Effector memory CD4-positive, alpha-beta T cell (primary cell): ENCODE measurements around the gene SENP2.
A peak's percentile ranks its signal among the peaks of the same experiment; 100 is the strongest.
"Not testable (repeated sequence)": the region's sequence is repeated elsewhere in the genome, so short reads cannot be mapped to it uniquely, and the experiment has no call there.

Source experiments
- DNase-seq, 3 donors: peaks; one replicate each; pipeline ENCODE4 v3.0.0-alpha.2; 2020
- H3K27ac ChIP-seq: 2 replicates; pipeline ENCODE4 v1.7.0; 2013; ENCODE audit warnings: mild to moderate bottlenecking, low read length, moderate library complexity; ENCODE audit not compliant: insufficient read depth, poor library complexity, severe bottlenecking
- H3K27me3 ChIP-seq: replicated peaks from 2 replicates; pipeline ENCODE4 v1.7.0; 2013; ENCODE audit warnings: mild to moderate bottlenecking, low read length; ENCODE audit not compliant: insufficient read depth, control insufficient read depth, poor library complexity, severe bottlenecking
- H3K36me3 ChIP-seq: 2 replicates; pipeline ENCODE4 v1.7.0; 2013; ENCODE audit warnings: mild to moderate bottlenecking, low read length, moderate library complexity; ENCODE audit not compliant: control insufficient read depth, insufficient read depth
- H3K4me1 ChIP-seq: 2 replicates; pipeline ENCODE4 v1.7.0; 2013; ENCODE audit warnings: low read length, mild to moderate bottlenecking; ENCODE audit not compliant: control insufficient read depth, insufficient read depth, poor library complexity, severe bottlenecking
- H3K4me3 ChIP-seq: 2 replicates; pipeline ENCODE4 v1.7.0; 2013; ENCODE audit warnings: low read length, low read depth, mild to moderate bottlenecking; ENCODE audit not compliant: insufficient read depth, poor library complexity, severe bottlenecking
- H3K9me3 ChIP-seq: 2 replicates; pipeline ENCODE4 v1.7.0; 2013; ENCODE audit warnings: mild to moderate bottlenecking, low read length, moderate library complexity; ENCODE audit not compliant: control insufficient read depth

The SENP2 gene

DNA sequence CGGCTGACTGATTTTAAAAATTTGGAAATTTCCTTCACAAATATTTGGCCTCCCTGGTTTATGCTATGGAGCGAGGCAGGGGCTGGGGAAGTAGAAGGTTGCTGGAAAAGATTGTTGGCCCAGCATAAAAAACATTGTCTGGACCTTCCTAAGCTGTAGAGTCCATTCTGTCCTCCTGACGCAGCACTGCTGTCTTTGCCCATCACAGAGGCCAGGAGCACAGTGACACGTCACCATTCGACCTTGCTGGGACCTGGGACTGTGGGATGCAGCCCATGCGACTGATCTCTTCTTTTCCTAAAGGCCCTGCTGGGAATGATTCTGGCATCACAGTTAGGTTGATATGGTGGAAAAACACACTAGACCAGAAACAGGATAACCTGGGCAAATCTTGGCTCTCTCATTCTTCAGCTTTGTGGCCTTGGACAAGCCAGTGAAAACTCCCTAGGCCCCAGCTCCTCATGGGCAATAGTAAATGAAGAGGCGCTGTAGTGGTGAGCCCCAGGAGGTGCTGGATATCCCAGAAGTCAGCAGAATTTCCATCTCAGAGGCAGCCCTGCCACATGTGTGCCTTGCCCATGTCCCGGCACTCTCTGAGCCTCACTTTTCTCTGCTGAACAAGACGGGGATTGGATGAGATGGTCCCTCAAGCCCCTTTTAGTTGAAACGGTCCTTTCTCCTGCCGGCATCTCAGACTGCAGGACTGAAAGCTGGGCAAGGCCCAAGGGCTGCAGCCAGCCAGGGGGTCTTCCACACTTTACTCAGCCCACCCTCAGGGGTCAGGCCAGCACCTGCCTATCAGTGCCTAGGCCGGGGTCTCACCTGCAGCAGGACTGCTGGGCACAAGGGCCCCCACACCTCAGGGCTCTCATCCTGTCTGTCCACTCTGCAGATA, 69.6 kb downstream of the SENP2 start:
- no peak overlapping the region for H3K4me3 ChIP-seq
- no peaks in the 10 kb centered on the region for H3K27me3 ChIP-seq
- no peak overlapping the region for H3K27ac ChIP-seq
- H3K36me3 ChIP-seq, result no peaks in the 10 kb centered on the region
- H3K4me1 ChIP-seq, result no peaks in the 10 kb centered on the region
- H3K9me3 ChIP-seq, result no peaks in the 10 kb centered on the region
- no peak for DNase-seq

DNA sequence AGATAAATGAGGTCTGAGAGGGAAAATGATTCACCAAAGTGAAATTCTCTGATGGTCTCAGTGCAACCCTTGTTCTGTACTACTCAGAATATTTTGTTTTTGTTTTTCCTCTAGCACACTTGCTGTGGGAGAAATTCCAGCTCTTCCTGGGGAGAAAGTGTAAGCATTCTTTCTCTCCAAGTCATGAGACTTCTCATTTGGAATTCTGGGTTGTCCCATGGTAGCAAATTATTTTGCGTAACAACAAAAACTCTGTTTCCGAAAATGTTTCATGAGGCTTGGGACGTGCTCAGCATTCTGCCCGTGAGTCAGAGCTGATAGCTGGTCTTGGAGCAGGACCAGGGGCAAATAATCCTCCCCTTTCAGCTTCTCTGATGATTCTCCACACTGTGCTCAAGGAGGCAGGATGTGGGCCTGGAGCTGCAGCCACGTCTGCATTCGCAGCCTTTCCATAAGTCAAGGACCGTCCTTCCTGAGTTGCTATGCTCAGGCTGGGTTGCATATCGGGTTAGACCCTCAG, 70.3 kb downstream of the SENP2 start:
- Histone ChIP-seq H3K36me3 (no peaks in the 10 kb centered on the region), H3K27ac (no peak overlapping the region), H3K4me1 (no peaks in the 10 kb centered on the region), H3K27me3 (no peaks in the 10 kb centered on the region), H3K9me3 (no peaks in the 10 kb centered on the region), H3K4me3 (no peak overlapping the region)
- DNase-seq, result no peak

DNA sequence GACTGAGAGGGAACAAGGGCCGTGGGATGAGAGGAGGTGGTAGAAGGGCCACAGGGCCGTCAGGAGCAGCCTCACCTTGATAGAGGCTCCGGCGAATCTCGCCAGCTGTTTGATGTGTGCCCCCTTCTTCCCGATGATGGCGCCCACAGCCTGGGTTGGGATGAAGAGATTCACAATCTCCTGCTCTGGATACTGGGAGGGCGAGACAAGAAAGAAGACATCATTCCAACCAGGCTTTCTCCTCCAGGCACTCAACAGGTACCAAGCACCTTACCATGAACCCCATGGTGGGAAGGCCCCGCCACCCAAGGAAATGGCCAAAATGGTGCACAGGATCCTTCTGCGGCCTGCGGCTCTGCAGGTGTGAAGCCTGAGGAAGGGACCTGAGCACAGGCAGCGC, 71.1 kb downstream of the SENP2 start:
- Histone ChIP-seq H3K4me3 (no peak overlapping the region), H3K27ac (no peak overlapping the region), H3K9me3 (no peaks in the 10 kb centered on the region), H3K4me1 (no peaks in the 10 kb centered on the region), H3K27me3 (no peaks in the 10 kb centered on the region), H3K36me3 (no peaks in the 10 kb centered on the region)
- no peak for DNase-seq

DNA sequence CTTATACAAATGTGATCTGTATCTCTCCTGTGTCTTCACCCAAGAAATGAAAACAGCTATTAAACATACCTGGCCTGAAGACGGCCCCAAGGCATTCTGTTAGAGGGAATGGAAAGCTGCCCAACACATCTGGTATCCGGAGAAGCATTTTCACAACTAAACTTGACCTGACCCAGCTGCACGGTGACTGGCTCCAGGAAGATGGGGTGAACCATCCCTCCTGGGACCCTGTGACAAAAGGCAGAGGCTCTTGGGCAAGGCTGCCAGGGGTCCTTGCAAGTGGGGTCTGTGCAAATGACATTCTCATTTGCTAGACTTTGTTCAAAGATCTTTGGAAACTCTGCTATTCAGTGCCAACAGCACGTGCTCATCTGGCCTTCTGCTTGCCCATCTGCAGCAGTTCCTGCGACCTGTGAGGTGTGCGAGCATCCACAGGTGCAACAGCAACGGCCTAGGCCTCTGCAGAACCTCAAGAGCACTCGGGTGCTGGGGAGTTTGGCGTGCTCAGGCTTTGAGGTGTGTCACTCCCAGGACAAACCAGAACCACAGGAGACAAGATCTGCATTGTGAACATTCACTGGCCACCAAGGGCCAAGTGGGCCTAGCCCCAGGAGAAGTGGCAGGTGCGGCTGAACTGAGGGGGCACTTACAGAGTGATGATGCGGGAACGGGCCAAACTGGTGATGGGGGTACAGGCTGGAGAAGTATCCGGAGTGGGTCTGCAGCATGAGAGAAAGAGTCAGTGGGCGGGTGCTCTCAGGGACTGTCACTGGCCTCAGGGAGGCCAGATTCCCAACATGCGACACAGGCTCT, 71.8 kb downstream of the SENP2 start:
- no peak overlapping the region for H3K27ac ChIP-seq

DNA sequence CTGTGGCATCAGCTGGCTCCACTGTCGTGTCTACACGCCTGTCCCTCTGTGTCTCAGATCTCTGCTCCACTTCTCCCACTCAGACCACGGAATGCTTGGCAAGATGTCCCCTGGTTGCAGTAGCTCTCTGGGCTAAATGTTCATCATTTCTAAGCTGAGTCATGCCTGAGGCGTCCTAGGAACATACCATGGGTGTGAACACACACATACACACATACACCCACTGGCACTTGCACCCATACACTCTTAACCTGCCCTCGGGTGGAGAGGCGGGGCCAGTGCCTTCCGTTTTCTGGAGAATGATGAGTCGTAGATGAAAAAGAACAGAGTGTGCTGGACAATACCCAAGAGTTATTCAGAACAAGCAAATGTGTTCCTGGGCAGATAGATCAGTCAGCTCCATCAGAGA, 72.4 kb downstream of the SENP2 start:
- no peaks in the 10 kb centered on the region for H3K36me3 ChIP-seq
- H3K9me3 ChIP-seq, result no peaks in the 10 kb centered on the region
- H3K27ac ChIP-seq, result no peak overlapping the region
- H3K27me3 ChIP-seq, result no peaks in the 10 kb centered on the region
- no peak overlapping the region for H3K4me3 ChIP-seq
- no peak for DNase-seq
- H3K4me1 ChIP-seq, result no peaks in the 10 kb centered on the region

More for the DNA sequence above, 71.8 kb downstream of the SENP2 start:
- DNase-seq, result no peak
- Histone ChIP-seq H3K4me1 (no peaks in the 10 kb centered on the region), H3K4me3 (no peak overlapping the region), H3K27me3 (no peaks in the 10 kb centered on the region), H3K36me3 (no peaks in the 10 kb centered on the region), H3K9me3 (no peaks in the 10 kb centered on the region)

DNA sequence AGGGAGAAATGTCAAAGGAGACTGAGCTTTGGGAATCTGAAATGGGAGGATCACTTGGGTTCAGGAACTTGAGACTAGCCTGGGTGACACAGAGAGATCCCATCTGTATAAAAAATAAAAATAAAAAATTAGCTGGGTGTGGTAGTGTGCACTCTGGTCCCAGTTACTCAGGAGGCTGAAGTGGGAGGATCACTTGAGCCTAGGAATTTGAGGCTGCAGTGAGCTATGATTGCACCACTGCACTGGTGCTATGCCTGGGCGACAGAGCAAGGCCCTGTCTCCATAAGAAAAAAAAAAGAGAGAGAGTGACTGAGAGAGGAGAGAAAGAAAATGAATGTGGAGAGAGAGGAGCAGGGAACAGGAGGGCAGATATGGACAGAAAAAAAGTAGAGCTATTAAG, 72.8 kb downstream of the SENP2 start:
- Histone ChIP-seq H3K27me3 (peaks cover 1% of the 10 kb centered on the region), H3K4me1 (no peaks in the 10 kb centered on the region), H3K4me3 (no peak overlapping the region), H3K9me3 (no peaks in the 10 kb centered on the region), H3K36me3 (no peaks in the 10 kb centered on the region), H3K27ac (no peak overlapping the region)
- DNase-seq, result no peak

DNA sequence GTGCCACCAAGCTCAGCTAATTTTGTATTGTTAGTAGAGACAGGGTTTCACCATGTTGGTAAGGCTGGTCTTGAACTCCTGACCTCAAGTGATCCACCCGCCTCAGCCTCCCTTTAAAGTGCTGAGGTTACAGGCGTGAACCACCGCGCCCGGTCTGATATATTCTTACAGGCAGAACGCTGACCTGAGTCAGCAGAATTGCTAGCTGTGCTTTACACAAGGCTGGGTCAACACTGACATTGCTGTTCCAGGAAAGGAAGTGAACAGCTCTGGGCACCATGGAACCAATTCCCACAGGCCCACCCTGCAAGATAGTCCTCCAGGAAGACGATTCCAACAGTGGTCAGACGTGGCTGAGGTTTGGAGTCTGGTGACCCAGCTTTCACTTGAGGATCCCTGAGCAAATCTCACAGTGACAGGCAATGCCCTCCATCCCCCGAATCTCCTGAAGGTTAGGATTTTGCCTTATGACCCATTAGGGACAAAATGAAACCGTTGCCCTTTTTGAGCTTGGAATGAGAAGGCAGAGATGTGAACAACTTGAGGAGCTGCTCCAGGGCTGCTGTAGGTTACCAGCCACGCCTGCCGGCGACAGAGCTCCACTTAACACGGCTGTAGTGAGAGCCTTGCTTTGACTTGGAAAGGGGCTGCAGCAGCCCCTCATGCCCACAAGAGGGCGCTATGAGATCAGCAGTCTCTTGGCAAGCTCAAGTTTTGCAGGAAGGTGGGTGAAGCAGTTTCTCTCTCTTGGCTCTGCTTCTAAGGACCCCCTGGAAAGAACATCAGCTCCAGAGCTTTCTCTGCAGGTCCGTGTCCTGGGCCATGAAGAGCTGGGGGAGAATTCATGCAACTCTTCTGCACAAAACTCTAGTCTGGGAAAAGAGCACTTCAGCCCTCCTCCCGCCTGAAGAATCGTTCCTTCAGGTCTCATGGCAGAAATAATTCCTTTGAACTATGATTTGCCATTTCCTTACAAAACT, 74.1 kb downstream of the SENP2 start:
- H3K27me3 ChIP-seq, result peaks cover 4% of the 10 kb centered on the region
- no peaks in the 10 kb centered on the region for H3K9me3 ChIP-seq
- H3K4me1 ChIP-seq, result no peaks in the 10 kb centered on the region
- no peaks in the 10 kb centered on the region for H3K36me3 ChIP-seq
- no peak overlapping the region for H3K4me3 ChIP-seq
- H3K27ac ChIP-seq, result no peak overlapping the region
- peak; percentile 6 to 36 (median 11) for DNase-seq

DNA sequence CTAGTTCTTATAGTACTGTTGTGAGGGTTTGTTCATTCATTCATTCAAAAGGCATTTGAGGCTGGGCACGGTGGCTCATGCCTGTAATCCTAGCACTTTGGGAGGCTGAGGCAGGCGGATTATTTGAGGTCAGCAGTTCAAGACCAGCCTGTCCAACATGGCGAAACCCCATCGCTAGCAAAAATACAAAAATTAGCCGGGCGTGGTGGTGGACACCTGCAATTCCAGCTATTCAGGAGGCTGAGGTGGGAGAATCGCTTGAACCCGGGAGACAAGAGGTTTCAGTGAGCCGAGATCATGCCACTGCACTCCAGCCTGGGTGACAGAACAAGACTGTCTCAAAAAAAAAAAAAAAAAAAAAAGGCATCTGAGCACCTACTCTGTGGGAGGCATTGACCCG, 75.2 kb downstream of the SENP2 start:
- H3K27me3 ChIP-seq, H3K9me3 ChIP-seq, H3K27ac ChIP-seq, H3K4me3 ChIP-seq, H3K4me1 ChIP-seq, H3K36me3 ChIP-seq, DNase-seq: not testable (repeated sequence)

DNA sequence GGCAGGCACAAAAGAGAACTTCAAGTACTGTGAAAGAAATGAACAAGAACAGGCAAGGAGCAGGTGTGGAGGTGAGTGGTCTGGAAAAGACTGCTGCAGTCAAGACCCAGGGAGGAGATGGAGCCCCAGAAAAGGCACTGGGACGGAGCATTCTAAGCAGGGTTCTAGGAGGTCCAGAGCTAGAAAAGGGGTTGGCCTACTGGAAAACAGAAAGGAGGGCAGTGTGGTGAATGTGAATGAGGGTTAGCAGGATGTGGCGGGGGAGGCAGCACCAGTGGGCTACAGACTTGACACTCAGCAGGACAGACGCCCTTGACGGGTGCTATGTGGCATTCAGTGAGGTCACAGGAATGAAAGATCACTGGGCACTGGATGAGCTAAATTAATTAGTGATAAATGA, 75.7 kb downstream of the SENP2 start:
- no peak overlapping the region for H3K4me3 ChIP-seq
- H3K9me3 ChIP-seq, result no peaks in the 10 kb centered on the region
- H3K36me3 ChIP-seq, result no peaks in the 10 kb centered on the region
- no peaks in the 10 kb centered on the region for H3K4me1 ChIP-seq
- DNase-seq, result no peak
- H3K27ac ChIP-seq, result no peak overlapping the region
- peaks cover 4% of the 10 kb centered on the region for H3K27me3 ChIP-seq
